Measurements from ENCODE around the gene AKR1C1. TPM values are rescaled to one million over a fixed set of nuclear protein-coding genes. Genes with fewer than 3 reads are reported as not detected.

Gene AKR1C1
- 467 to 623 TPM (median 597 TPM) in 5 replicates for total RNA-seq (2022; extraction: Qiagen RNA extraction; ENCODE audit: low read depth)

GRCh38 chr10:4962876-4963814, at the start of gene AKR1C1:
Gene AKR1C1 (plus strand): TSS chr10:4963415. CDS start chr10:4963445, 30 bp downstream.

GRCh38 chr10:5003127-5004029, 40.2 kb downstream of the AKR1C1 start, which contains the start of gene AKR1C2:
Gene AKR1C2 (minus strand): TSS chr10:5003857. CDS start chr10:5003835, 22 bp downstream.

Other genes starting within 250 kb of the AKR1C1 start
- gene AKR1E2, start 137.2 kb upstream of the AKR1C1 start, total RNA-seq (2022; extraction: Qiagen RNA extraction; ENCODE audit: low read depth), result 6.0 to 9.2 TPM (median 7.5 TPM) in 5 replicates
- 3,008 to 3,788 TPM (median 3,160 TPM) in 5 replicates for gene AKR1C2, start 40.4 kb downstream of the AKR1C1 start, total RNA-seq (2022; extraction: Qiagen RNA extraction; ENCODE audit: low read depth)
- 1,177 to 1,248 TPM (median 1,201 TPM) in 5 replicates for gene AKR1C3, start 131.0 kb downstream of the AKR1C1 start, total RNA-seq (2022; extraction: Qiagen RNA extraction; ENCODE audit: low read depth)
- gene AKR1C8, start 221.7 kb downstream of the AKR1C1 start, total RNA-seq (2022; extraction: Qiagen RNA extraction; ENCODE audit: low read depth), result 0.19 to 0.31 TPM in 2 of 5 replicates, not detected in the others
- gene AKR1C4, start 233.4 kb downstream of the AKR1C1 start, total RNA-seq (2022; extraction: Qiagen RNA extraction; ENCODE audit: low read depth), result 0.26 to 0.42 TPM (median 0.37 TPM) in 5 replicates

All from A549 treated with CpdA at 1 μM for 4 hours (cell line).